Bronchial epithelial cell (primary cell): ENCODE measurements around the gene MMP7. TPM values are rescaled to one million over a fixed set of nuclear protein-coding genes. Genes with fewer than 3 reads are reported as not detected.

Source experiments
- DNase-seq: peaks from one replicate; pipeline ENCODE4 v3.0.0-alpha.2; 2010; ENCODE audit warnings: low read depth
- FAIRE-seq: peaks from 2 replicates; lab custom pipeline; 2011; peaks lifted over from hg19 to GRCh38; lab: Jason Lieb, UNC
- H3K27me3 ChIP-seq: 2 replicates; pipeline ENCODE4 v1.5.1; 2011; ENCODE audit warnings: low read length; ENCODE audit not compliant: control insufficient read depth, insufficient read depth
- H3K36me3 ChIP-seq: 2 replicates; pipeline ENCODE4 v1.5.1; 2011; ENCODE audit warnings: low read length; ENCODE audit not compliant: control insufficient read depth, insufficient read depth
- H3K4me3 ChIP-seq: 2 replicates; pipeline ENCODE4 v1.5.1; 2011; ENCODE audit warnings: mild to moderate bottlenecking, low read depth, low read length, control low read depth
- total RNA-seq: library from RNA; depleted of rRNA; stranded (reverse); fragments of >200 nt; gene quantifications from 2 replicates; pipeline ENCODE4 v1.2.1, GENCODE V29; 2014
- TF ChIP-seq, protein P1 (sequence below): IDR thresholded peaks from 2 replicates; pipeline ENCODE4 v1.5.1; 2011; ENCODE audit warnings: mild to moderate bottlenecking, moderate library complexity, low read length, control low read depth, inconsistent platforms; ENCODE audit not compliant: insufficient read depth, severe bottlenecking

The MMP7 gene
- total RNA-seq, 1 donor from 2014 or later: not detected

DNA sequence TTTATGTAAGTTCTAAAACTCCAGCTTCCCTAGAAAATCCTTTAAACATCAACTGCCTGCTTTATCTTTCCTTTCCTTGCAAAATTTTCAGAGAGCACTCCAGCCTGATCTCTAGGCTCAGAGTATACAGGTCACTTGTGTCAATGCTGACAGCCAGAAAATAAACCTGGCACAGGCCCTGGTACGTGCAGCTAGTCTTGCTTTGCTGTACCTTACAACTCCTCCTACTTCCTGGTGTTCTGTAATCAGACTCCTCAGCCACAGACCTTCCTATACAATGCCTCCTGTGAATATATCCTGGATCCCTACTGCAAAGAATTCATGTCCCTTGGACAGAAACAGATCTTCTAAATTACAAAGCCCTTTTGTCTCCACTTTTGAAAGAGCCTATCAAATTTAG lies 53.7 kb downstream of the MMP7 start:
- TF ChIP-seq, protein P1, sequence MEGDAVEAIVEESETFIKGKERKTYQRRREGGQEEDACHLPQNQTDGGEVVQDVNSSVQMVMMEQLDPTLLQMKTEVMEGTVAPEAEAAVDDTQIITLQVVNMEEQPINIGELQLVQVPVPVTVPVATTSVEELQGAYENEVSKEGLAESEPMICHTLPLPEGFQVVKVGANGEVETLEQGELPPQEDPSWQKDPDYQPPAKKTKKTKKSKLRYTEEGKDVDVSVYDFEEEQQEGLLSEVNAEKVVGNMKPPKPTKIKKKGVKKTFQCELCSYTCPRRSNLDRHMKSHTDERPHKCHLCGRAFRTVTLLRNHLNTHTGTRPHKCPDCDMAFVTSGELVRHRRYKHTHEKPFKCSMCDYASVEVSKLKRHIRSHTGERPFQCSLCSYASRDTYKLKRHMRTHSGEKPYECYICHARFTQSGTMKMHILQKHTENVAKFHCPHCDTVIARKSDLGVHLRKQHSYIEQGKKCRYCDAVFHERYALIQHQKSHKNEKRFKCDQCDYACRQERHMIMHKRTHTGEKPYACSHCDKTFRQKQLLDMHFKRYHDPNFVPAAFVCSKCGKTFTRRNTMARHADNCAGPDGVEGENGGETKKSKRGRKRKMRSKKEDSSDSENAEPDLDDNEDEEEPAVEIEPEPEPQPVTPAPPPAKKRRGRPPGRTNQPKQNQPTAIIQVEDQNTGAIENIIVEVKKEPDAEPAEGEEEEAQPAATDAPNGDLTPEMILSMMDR: no peak
- Histone ChIP-seq H3K4me3 (no peak overlapping the region), H3K36me3 (no peaks in the 10 kb centered on the region), H3K27me3 (no peaks in the 10 kb centered on the region)
- DNase-seq (peak; percentile 80), FAIRE-seq (no peak)

DNA sequence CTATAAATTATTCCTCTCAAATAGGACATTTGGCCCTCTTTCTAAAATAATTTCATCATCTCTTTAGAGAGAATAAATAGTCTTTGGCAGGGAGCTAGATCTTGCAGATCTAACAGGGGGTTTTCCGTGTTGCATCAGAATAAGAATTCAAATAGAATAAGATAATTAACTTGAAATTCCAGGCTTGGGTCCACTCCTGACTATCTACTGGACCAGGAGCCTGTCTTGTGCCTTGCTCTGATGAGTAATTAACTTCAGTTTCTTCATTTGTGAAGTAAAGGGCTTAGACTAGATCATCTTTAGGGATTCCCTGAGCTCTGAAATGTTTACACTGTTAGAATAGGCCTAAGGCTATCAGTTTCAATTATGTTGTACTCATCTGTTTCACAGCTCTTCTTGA lies 54.5 kb downstream of the MMP7 start:
- H3K4me3 ChIP-seq: no peak overlapping the region
- DNase-seq (peak; percentile 64), FAIRE-seq (no peak)
- H3K36me3 ChIP-seq: no peaks in the 10 kb centered on the region
- TF ChIP-seq, protein P1: no peak
- no peaks in the 10 kb centered on the region for H3K27me3 ChIP-seq

DNA sequence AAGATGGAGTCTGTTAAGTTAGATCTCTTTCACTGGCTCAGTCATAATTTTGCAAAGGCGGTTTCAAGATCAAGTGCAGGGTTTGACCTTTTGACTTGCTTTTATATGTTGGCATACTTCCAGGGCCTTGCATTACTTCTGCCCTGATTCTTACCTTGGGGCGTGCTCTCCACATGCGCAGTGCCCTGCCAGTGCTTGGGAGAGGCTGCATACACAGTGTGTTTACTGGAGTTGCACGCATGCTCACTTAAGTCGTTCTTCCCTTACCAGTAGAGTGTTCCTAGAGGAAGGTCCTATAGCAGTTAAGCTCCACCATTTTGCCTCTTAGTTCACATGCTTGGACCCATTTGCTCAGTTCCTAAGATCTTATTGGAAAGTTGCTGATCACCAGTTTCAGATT lies 57.0 kb downstream of the MMP7 start:
- no peak overlapping the region for H3K4me3 ChIP-seq
- DNase-seq (no peak), FAIRE-seq (no peak)
- no peaks in the 10 kb centered on the region for H3K36me3 ChIP-seq
- H3K27me3 ChIP-seq: no peaks in the 10 kb centered on the region
- TF ChIP-seq, protein P1: no peak

DNA sequence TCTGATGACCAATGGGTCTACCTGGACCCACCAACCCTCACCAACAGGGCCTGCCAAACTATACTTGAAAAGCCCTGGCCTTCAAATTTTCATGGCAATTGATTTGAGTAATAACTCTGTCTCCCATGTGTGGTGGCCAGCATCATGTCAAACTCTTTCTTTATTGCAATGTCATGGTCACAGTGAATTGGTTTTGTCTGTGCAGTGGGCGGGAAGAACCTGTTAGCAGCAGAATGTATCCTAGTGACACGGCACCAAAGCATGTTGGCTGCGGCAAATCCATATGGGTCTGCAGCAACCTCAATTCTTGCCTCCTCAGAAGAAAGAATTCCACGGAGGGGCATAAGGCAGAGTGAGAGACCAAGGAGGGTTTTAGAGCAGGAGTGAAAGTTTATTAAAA lies 58.4 kb downstream of the MMP7 start:
- FAIRE-seq: no peak
- no peak for DNase-seq
- TF ChIP-seq, protein P1: no peak
- no peaks in the 10 kb centered on the region for H3K27me3 ChIP-seq
- no peaks in the 10 kb centered on the region for H3K36me3 ChIP-seq
- H3K4me3 ChIP-seq: no peak overlapping the region

DNA sequence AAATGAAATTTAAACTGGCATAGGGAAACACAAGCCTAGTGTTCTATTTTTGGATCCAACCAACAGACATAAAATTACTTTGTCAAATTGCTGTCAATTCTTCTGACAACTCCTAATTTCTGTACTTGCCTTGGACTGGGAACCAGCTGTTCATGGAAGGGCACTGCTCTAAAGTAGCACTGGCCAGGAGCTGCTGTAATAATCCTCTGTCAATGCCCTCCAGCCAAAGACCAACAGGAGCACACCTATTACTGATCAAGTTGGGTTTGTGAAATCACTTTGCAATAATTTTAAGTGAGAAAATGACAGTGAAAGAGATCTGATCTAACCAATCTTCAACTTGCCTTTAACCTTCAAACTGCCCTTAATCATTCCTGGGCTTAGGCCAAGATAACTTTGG lies 59.1 kb downstream of the MMP7 start:
- TF ChIP-seq, protein P1: no peak
- no peaks in the 10 kb centered on the region for H3K27me3 ChIP-seq
- no peak for FAIRE-seq

More for the DNA sequence above, 59.1 kb downstream of the MMP7 start:
- Histone ChIP-seq H3K4me3 (no peak overlapping the region), H3K36me3 (no peaks in the 10 kb centered on the region)
- no peak for DNase-seq

Other genes starting within 250 kb of the MMP7 start
- gene BIRC3, start 213.3 kb downstream of the MMP7 start, total RNA-seq: 1.3 and 1.4 TPM in 2 replicates
- 56.6 and 58.8 TPM in 2 replicates for gene BIRC2, start 183.5 kb downstream of the MMP7 start, total RNA-seq
- 172 and 197 TPM in 2 replicates for gene TMEM123, start 78.0 kb downstream of the MMP7 start, total RNA-seq
- gene MMP20, start 94.6 kb upstream of the MMP7 start, total RNA-seq: not detected in 2 replicates
- not detected in 2 replicates for gene MMP27, start 175.0 kb upstream of the MMP7 start, total RNA-seq
- not detected in 2 replicates for gene MMP8, start 194.2 kb upstream of the MMP7 start, total RNA-seq
- gene MMP10, start 249.9 kb upstream of the MMP7 start, total RNA-seq: 4.2 and 4.9 TPM in 2 replicates